KMS-11 (cell line): ENCODE measurements around the gene CELA2B.
"Not testable (repeated sequence)": the region's sequence is repeated elsewhere in the genome, so short reads cannot be mapped to it uniquely, and the experiment has no call there.

Experiments
- H2AFZ ChIP-seq: fragments of 200-600 bp; sonication (generic); 2 replicates; pipeline ENCODE4 v1.6.1; 2016; ENCODE audit warnings: antibody characterized with exemption, mixed run types, low read depth
- H3K27ac ChIP-seq: fragments of 200-600 bp; sonication (generic); 2 replicates; pipeline ENCODE4 v1.6.1; 2016; ENCODE audit warnings: mild to moderate bottlenecking, mixed run types
- H3K27me3 ChIP-seq: fragments of 200-600 bp; sonication (generic); 2 replicates; pipeline ENCODE4 v1.6.1; 2017; ENCODE audit warnings: mild to moderate bottlenecking, low read depth, mixed run types, moderate library complexity; ENCODE audit not compliant: insufficient read depth
- H3K36me3 ChIP-seq: fragments of 200-600 bp; sonication (generic); 2 replicates; pipeline ENCODE4 v1.6.1; 2017; ENCODE audit warnings: mild to moderate bottlenecking, mixed run types; ENCODE audit not compliant: insufficient read depth
- H3K4me1 ChIP-seq: fragments of 200-600 bp; sonication (generic); 2 replicates; pipeline ENCODE4 v1.6.1; 2016; ENCODE audit warnings: mild to moderate bottlenecking, low read depth, mixed run types; ENCODE audit not compliant: poor library complexity, severe bottlenecking
- H3K4me2 ChIP-seq: fragments of 200-600 bp; sonication (generic); 2 replicates; pipeline ENCODE4 v1.7.0; 2016; ENCODE audit warnings: mild to moderate bottlenecking, mixed run types
- H3K4me3 ChIP-seq: fragments of 200-600 bp; sonication (generic); IDR thresholded peaks from 2 replicates; pipeline ENCODE4 v1.6.1; 2017; ENCODE audit warnings: low read depth, low read length, mixed read lengths; ENCODE audit not compliant: insufficient read depth
- H3K79me2 ChIP-seq: fragments of 200-600 bp; sonication (generic); 2 replicates; pipeline ENCODE4 v1.6.1; 2016; ENCODE audit warnings: low read depth, mixed run types; ENCODE audit not compliant: insufficient read depth
- H3K9ac ChIP-seq: fragments of 200-600 bp; sonication (generic); 2 replicates; pipeline ENCODE4 v1.6.1; 2016; ENCODE audit warnings: mild to moderate bottlenecking, mixed run types
- H4K20me1 ChIP-seq: fragments of 200-600 bp; sonication (generic); 2 replicates; pipeline ENCODE4 v1.6.1; 2016; ENCODE audit warnings: mild to moderate bottlenecking, mixed run types; ENCODE audit not compliant: insufficient read depth
- CTCF ChIP-seq: fragments of 200-600 bp; sonication (generic); conservative IDR thresholded peaks from 2 replicates; pipeline ENCODE4 v1.6.1; 2017; ENCODE audit warnings: low read depth, mild to moderate bottlenecking, antibody characterized with exemption, low read length, moderate library complexity, mixed read lengths

The CELA2B gene

GRCh38 chr1:15432324-15432723 lies 43.6 kb upstream of the CELA2B start:
- Histone ChIP-seq H2AFZ (no peak overlapping the region), H3K4me3 (no peak overlapping the region), H3K4me1 (no peaks in the 10 kb centered on the region), H3K4me2 (no peak overlapping the region), H3K79me2 (no peaks in the 10 kb centered on the region), H3K27me3 (no peaks in the 10 kb centered on the region), H3K36me3 (no peaks in the 10 kb centered on the region), H3K27ac (no peak overlapping the region), H4K20me1 (no peaks in the 10 kb centered on the region), H3K9ac (no peak overlapping the region)
- no peak for TF ChIP-seq CTCF

DNA sequence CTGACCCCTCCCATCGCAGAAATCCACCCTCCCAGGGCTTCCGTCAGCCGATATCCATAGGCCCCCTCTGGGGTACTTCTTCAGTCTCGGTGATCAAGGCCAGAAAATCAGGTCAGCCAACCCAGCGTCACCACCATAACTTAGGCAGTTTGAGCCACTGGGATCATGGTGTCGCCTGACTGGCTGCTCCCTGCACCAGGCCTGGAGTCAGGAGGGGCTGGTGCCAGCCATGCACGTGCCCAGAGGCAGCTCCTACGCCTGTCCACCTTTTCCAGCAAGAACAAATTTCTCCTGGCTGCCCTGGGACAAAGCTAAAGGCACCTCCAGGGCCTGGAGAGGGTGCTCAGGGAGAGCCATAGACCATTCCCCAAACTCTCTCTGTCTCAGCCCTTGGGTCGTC lies 42.4 kb upstream of the CELA2B start:
- H3K9ac ChIP-seq, result no peak overlapping the region
- no peak overlapping the region for H2AFZ ChIP-seq
- no peaks in the 10 kb centered on the region for H3K36me3 ChIP-seq
- H3K27me3 ChIP-seq, result no peaks in the 10 kb centered on the region
- H4K20me1 ChIP-seq, result no peaks in the 10 kb centered on the region
- no peak overlapping the region for H3K4me2 ChIP-seq
- H3K79me2 ChIP-seq, result no peaks in the 10 kb centered on the region
- no peaks in the 10 kb centered on the region for H3K4me1 ChIP-seq
- H3K4me3 ChIP-seq, result no peak overlapping the region
- H3K27ac ChIP-seq, result no peak overlapping the region
- TF ChIP-seq CTCF, result no peak

GRCh38 chr1:15434739-15435138 lies 41.2 kb upstream of the CELA2B start:
- not testable (repeated sequence) for H3K79me2 ChIP-seq, H2AFZ ChIP-seq, H3K36me3 ChIP-seq, H4K20me1 ChIP-seq, H3K4me1 ChIP-seq, H3K9ac ChIP-seq, H3K27me3 ChIP-seq, H3K4me2 ChIP-seq, H3K4me3 ChIP-seq, H3K27ac ChIP-seq

DNA sequence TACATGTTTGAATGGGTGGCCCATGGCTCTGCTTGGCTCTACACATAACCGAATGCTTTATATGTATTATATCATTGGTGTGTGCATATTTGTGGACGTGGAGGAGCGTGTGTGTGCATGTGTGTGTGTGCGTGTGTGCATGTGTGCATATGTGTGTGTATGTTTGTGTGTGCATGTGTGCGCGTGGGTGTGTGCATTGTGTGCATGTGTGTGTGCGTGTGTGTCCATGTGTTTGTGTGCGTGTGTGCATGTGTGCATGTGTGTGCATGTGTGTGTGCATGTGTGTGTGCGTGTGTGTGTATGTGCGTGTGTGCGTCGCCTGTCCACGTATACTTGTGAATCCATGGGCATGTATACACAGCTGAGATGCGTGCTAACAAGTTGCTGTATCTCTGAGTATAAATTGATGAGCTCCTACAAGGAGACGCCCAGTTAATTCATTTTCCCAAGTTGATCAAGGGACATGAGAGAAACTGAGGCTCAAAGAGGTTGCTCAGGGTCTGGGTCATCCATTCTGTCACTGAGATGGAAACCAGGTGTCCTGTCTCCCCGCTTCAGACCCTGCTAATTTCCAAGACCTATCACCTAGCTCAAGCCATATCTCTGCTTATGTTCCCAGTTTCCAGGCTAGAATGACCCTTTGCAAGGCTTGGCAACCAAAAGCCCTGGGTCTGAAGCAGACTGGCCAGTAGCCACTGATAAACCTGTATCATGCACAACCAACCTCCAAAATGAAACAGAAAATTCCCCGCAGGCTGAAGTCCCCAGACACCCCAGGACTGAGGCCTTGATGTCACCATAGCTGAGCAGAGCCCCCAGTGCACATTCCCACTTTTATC lies 40.4 kb upstream of the CELA2B start:
- Histone ChIP-seq H4K20me1 (no peaks in the 10 kb centered on the region), H3K9ac (no peak overlapping the region), H3K36me3 (no peaks in the 10 kb centered on the region), H3K4me1 (no peaks in the 10 kb centered on the region), H3K79me2 (no peaks in the 10 kb centered on the region), H3K4me2 (no peak overlapping the region), H3K27ac (no peak overlapping the region), H2AFZ (no peak overlapping the region), H3K4me3 (no peak overlapping the region), H3K27me3 (no peaks in the 10 kb centered on the region)
- no peak for TF ChIP-seq CTCF

DNA sequence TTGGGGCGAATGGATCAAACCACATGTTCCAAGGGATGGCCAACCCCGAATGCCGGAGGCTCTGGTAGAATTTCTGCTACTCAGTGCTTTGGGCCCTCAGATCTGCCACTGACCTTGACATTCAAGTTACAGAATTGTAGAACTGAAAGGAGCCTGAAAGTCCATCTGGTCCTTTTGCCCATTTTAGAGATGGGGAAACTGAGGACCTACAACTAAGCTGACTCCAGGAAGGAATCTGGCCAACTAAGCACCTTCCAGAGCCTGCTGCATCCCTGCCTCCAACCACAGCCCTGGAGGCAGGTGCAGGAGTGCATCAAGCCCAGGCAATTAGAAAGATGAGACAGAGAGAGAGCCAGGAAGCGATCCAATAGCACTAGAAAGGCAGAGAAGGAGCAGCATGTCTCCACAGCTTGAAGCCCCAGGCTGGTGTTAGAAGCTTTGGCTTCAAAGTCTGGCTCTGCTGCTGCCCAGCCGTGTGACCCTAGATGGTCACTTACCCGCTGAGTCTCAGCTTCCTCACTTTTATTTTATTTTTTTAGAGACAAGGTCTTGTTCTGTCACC lies 38.9 kb upstream of the CELA2B start:
- Histone ChIP-seq H3K27ac (no peak overlapping the region), H3K79me2 (no peaks in the 10 kb centered on the region), H3K4me3 (no peak overlapping the region), H3K36me3 (no peaks in the 10 kb centered on the region), H3K4me2 (no peak overlapping the region), H3K9ac (no peak overlapping the region), H2AFZ (no peak overlapping the region), H3K27me3 (no peaks in the 10 kb centered on the region), H3K4me1 (no peaks in the 10 kb centered on the region), H4K20me1 (no peaks in the 10 kb centered on the region)
- no peak for TF ChIP-seq CTCF
